ENCODE measurements around the gene OLFM2.
A peak's percentile ranks its signal among the peaks of the same experiment; 100 is the strongest.

- peak; percentile 93 for TF ChIP-seq CTCF (IDR thresholded peaks at IDR 0.05)
- TF ChIP-seq REST (IDR thresholded peaks at IDR 0.05; ENCODE audit: insufficient read depth in 1 of 2, low read depth in 2 of 2, low read length in 1 of 2), result no peak
- TF ChIP-seq POLR2AphosphoS5 (IDR thresholded peaks at IDR 0.05; ENCODE audit: low read depth, low read length), result no peak
Observed at GRCh38 chr19:9934132-9934950, 2.0 kb downstream of the OLFM2 start.
